GM19463 (cell line): ENCODE measurements around the gene GRIA3.
"Not testable (repeated sequence)": the region's sequence is repeated elsewhere in the genome, so short reads cannot be mapped to it uniquely, and the experiment has no call there.

ENCODE experiments used
- ATAC-seq: cut with Tn5 transposase; IDR thresholded peaks from one replicate; pipeline ENCODE4 v1.9.1; 2021; ENCODE audit warnings: mild to moderate bottlenecking, moderate library complexity; ENCODE audit not compliant: unreplicated experiment

The GRIA3 gene

GRCh38 chrX:123267220-123267619 lies 83.1 kb downstream of the GRIA3 start:
- no peak for ATAC-seq

- ATAC-seq: no peak
Observed at GRCh38 chrX:123271902-123272301, 87.8 kb downstream of the GRIA3 start.

- ATAC-seq: no peak
Observed at GRCh38 chrX:123272630-123273029, 88.6 kb downstream of the GRIA3 start.

GRCh38 chrX:123274796-123275195 lies 90.7 kb downstream of the GRIA3 start:
- no peak for ATAC-seq

GRCh38 chrX:123277347-123277746 lies 93.3 kb downstream of the GRIA3 start:
- no peak for ATAC-seq

- no peak for ATAC-seq
Observed at GRCh38 chrX:123277821-123278220, 93.7 kb downstream of the GRIA3 start.

- ATAC-seq: no peak
Observed at GRCh38 chrX:123282241-123282640, 98.2 kb downstream of the GRIA3 start.

- not testable (repeated sequence) for ATAC-seq
Observed at GRCh38 chrX:123283407-123283806, 99.3 kb downstream of the GRIA3 start.

- ATAC-seq: no peak
Observed at GRCh38 chrX:123291623-123292022, 107.5 kb downstream of the GRIA3 start.

GRCh38 chrX:123298026-123298425 lies 113.9 kb downstream of the GRIA3 start:
- no peak for ATAC-seq

- no peak for ATAC-seq
Observed at GRCh38 chrX:123303429-123303828, 119.4 kb downstream of the GRIA3 start.

GRCh38 chrX:123308658-123309057 lies 124.6 kb downstream of the GRIA3 start:
- ATAC-seq: no peak

- no peak for ATAC-seq
Observed at GRCh38 chrX:123310112-123310511, 126.0 kb downstream of the GRIA3 start.

GRCh38 chrX:123311486-123311885 lies 127.4 kb downstream of the GRIA3 start:
- ATAC-seq: no peak

GRCh38 chrX:123313486-123313885 lies 129.4 kb downstream of the GRIA3 start:
- no peak for ATAC-seq

GRCh38 chrX:123320622-123321021 lies 136.5 kb downstream of the GRIA3 start:
- no peak for ATAC-seq

- ATAC-seq: no peak
Observed at GRCh38 chrX:123322536-123322935, 138.5 kb downstream of the GRIA3 start.

- peak; percentile 73 for ATAC-seq
Observed at GRCh38 chrX:123324625-123325024, 140.5 kb downstream of the GRIA3 start.

- ATAC-seq: peak; percentile 88
Observed at GRCh38 chrX:123330229-123330942, 146.3 kb downstream of the GRIA3 start.

GRCh38 chrX:123331349-123331748 lies 147.3 kb downstream of the GRIA3 start:
- ATAC-seq: no peak

- peak; percentile 38 for ATAC-seq
Observed at GRCh38 chrX:123331859-123332258, 147.8 kb downstream of the GRIA3 start.

GRCh38 chrX:123336666-123337065 lies 152.6 kb downstream of the GRIA3 start:
- no peak for ATAC-seq
